SJSA1 (cell line): ENCODE results near the gene OAT. TPM values are rescaled to one million over a fixed set of nuclear protein-coding genes. Genes with fewer than 3 reads are reported as not detected.
A peak's percentile ranks its signal among the peaks of the same experiment; 100 is the strongest.

Experiments used
- DNase-seq, 2 experiments: peaks; one replicate each; pipeline ENCODE4 v3.0.0-alpha.2; 2015 to 2020; ENCODE audit warnings: low spot score in 2 of 2, low read depth in 1 of 2
- H3K27ac ChIP-seq: fragments of 250-450 bp; sonication (Bioruptor Pico); 2 replicates; pipeline ENCODE4 v1.5.1; 2020; ENCODE audit warnings: mild to moderate bottlenecking, moderate library complexity
- H3K27me3 ChIP-seq: fragments of 250-450 bp; sonication (Bioruptor Pico); replicated peaks from 2 replicates; pipeline ENCODE4 v1.5.1; 2020; ENCODE audit warnings: mild to moderate bottlenecking, moderate library complexity
- H3K36me3 ChIP-seq: fragments of 250-450 bp; sonication (Bioruptor Pico); 2 replicates; pipeline ENCODE4 v1.5.1; 2020; ENCODE audit warnings: mild to moderate bottlenecking
- H3K4me1 ChIP-seq: fragments of 250-450 bp; sonication (Bioruptor Pico); replicated peaks from 2 replicates; pipeline ENCODE4 v1.6.1; 2021; ENCODE audit warnings: mild to moderate bottlenecking
- H3K4me3 ChIP-seq: fragments of 250-450 bp; sonication (Bioruptor Pico); 2 replicates; pipeline ENCODE4 v1.5.1; 2020; ENCODE audit warnings: mild to moderate bottlenecking
- H3K9me3 ChIP-seq: fragments of 250-450 bp; sonication (Bioruptor Pico); replicated peaks from 2 replicates; pipeline ENCODE4 v1.5.1; 2020; ENCODE audit warnings: mild to moderate bottlenecking
- total RNA-seq: library from RNA; depleted of rRNA; stranded (reverse); fragments of >200 nt; shearing (Covaris generic); gene quantifications from 2 replicates; pipeline ENCODE4 v1.2.3, GENCODE V29; 2014; rRNA removed

Gene OAT
- total RNA-seq: 112 and 119 TPM in 2 replicates

DNA sequence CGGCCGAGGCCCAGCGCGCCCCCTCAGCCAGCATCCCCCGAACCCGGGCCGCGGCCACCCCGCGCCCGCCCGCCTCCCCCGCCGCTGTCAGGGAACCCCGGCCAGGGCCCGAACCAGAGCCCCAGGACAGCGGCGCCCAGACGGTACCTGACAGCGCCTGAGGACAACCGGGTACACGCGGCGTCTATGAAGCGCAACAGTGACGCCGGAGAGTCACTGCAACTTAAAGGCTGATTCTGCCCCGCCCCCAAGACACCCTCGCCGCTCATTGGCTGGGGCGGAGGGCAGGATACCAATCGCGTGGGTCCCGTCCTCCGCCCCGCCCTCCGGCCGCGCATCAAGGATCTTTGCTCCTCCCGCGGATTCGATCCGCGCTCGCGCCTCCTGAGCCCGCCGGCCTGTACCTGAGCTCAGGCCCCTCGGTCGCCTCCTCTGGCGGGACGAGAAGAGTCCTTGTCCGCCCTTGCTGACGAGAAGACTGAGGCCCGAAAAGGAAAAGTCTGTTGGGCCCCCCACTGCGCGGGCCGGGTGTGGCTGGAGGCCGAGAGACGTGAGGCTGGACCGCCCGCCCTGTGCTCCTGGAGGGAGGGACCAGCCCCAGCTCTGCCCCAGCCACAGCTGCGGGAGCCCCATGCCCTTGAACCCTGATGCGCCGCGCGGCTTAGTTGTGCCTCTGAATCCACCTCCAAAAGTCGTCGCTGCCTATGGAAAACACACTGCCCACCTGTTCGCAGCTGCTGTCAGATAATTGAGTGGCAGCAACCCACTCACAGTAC, at the start of gene OAT:
TSS of gene OAT (minus strand) at position 198 of the 776 bp plus-strand sequence. CDS start 6,752 bp downstream, outside the sequence.
- Histone ChIP-seq H3K27me3 (peaks cover 13% of the 10 kb centered on the region; the same call in 1 of the 2 replicates), H3K36me3 (peaks cover 4% of the 10 kb centered on the region)
- DNase-seq: peak; percentile 93 to 95

DNA sequence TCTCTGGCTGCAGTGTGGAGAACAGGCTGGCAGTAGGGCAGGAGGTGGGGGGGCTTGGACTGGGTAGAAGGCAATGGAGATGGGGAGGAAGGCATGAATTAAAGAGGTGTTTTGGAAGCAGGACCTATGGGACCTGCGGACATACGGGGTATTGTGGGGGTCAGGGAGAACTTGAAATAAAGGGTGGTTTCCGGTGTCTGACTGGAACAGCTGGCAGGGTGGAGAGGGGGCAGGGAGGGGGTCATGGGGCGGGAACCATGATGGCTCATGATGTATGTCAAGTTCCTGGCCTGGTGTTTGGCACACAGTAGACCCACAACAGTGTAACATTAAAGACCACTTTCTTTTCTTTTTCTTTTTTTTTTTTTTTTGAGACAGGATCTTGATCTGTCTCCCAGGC, 48.4 kb upstream of the OAT start:
- no peak for DNase-seq
- H3K9me3 ChIP-seq: no peaks in the 10 kb centered on the region

More for the DNA sequence above, at the start of gene OAT:
- H3K9me3 ChIP-seq: no peaks in the 10 kb centered on the region
- peaks cover 11% of the 10 kb centered on the region for H3K4me1 ChIP-seq
- H3K27ac ChIP-seq: peak within 1 kb of the TSS; percentile 19; the same call in 1 of the 2 replicates
- H3K4me3 ChIP-seq: peak within 1 kb of the TSS; percentile 75

DNA sequence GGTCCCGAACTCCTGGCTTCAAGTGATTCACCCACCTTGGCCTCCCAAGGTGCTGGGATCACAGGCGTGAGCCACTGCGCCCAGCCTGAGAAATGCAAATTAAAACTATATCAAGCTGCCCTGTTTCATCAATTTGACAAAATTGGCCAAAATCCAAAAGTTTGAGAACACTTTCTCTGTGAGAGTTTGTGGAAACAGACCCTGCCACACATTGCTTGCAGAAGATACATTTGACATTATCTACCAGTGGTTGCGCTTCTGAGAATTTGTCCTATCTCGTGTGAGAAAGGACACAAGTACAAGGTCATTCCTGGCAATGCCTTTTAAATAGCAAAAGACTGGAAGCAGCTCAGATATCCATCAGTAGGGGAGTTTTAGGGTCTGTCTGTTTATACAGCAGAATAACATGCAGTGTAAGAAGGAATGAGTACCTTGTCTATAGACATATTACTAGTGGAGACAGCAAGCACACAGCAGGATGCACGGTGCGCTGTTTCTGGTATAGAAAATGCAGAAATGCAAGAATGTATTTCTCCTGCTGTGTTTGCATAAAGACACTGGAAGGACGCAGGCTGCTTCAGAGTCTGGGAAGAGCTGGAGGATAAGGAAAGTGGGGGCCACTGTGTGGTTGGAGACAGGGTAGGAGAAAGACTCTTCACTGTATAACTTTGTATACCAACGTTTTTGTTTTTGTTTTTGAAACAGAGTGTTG, 47.2 kb upstream of the OAT start:
- Histone ChIP-seq H3K27me3 (no peaks in the 10 kb centered on the region), H3K4me1 (peaks cover 7% of the 10 kb centered on the region), H3K36me3 (0 out of 2 replicates have a peak, but pooled peaks cover 3% of the 10 kb centered on the region), H3K9me3 (no peaks in the 10 kb centered on the region), H3K27ac (no peak overlapping the region), H3K4me3 (no peak overlapping the region)
- no peak for DNase-seq

More for the DNA sequence above, 48.4 kb upstream of the OAT start:
- H3K27ac ChIP-seq: no peak overlapping the region
- no peaks in the 10 kb centered on the region for H3K27me3 ChIP-seq
- H3K4me3 ChIP-seq: no peak overlapping the region
- H3K4me1 ChIP-seq: peaks cover 2% of the 10 kb centered on the region; the same call in 1 of the 2 replicates
- no peaks in the 10 kb centered on the region for H3K36me3 ChIP-seq

DNA sequence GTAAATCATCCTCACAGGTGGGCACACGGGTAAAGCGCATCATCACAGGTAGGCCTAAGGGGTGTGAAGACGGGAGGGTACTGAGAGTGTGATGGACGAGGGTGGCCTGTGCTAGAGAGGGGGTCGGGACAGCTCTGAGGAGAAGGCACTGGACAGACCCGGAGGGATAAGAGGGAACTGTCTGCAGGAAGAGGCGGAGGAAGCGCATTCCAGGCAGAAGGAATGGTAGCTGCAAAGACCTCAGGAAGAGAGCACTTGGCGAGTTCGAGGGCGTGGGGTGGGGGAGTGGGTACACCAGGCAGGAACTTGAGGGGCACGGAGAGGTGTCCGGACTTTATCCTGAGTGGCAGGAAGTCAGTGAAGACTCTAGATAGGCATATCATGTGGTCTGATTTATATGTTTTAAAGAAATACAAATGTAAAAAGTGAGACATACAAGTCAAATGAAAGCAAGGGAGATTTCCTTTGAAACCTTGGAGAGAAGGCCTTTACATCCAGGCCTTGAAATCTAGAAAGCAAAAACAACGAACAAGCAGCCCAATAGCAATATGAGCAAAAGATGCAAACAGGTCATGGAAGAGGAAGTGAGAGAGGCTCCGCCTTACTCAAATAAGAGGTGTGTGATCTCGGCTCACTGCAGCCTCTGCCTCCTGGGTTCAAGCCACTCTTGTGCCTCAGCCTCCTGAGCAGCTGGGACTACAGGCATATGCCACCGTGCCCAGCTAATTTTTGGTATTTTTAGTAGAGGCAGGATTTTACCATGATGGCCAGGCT, 46.5 kb upstream of the OAT start:
- Histone ChIP-seq H3K9me3 (no peaks in the 10 kb centered on the region), H3K27ac (no peak overlapping the region), H3K27me3 (no peaks in the 10 kb centered on the region), H3K4me3 (no peak overlapping the region), H3K4me1 (peaks cover 7% of the 10 kb centered on the region), H3K36me3 (0 out of 2 replicates have a peak, but pooled peaks cover 3% of the 10 kb centered on the region)
- no peak for DNase-seq

DNA sequence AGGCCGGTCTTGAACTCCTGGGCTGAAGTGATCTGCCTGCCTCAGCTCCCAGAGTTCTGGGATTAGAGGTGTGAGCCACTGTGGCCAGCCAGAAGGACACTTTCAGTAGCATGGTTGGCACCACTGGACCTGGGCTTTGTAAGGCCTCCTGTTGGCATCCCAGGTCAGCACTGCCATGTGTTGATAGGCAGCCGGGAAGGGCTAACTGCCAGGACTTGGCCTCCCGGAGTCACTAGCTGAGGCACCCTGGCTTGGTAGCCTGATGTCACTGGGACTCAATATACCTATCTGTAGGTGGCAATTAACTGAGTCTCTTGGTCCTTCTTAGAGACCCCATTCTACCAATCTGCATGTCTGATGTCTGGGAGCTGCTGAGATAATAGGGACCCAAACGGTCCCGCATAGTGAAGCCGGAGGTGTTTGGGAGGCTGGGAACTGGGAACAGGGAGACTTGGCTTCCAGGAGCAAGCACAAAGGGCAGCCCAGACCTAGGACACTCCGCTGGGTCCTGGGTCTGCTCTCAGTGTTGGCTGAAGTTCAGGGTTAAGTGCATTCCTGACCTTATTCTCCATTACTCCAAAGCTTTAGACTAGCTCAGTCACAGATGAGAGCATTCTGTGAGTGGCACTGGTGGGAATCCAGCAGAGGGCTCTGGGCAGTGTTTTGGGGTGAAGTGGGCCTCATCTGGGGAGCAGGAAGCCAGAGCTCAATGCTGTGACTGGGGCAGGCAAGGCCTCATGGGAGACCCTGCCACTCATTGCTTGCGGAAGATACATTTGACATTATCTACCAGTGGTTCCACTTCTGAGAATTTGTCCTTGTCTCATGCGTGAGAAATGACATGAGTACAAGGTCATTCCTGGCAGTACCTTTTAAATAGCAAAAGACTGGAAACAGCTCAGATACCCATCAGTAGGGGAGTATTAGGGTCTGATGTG, 45.6 kb upstream of the OAT start:
- Histone ChIP-seq H3K4me1 (peaks cover 7% of the 10 kb centered on the region), H3K27me3 (no peaks in the 10 kb centered on the region), H3K9me3 (no peaks in the 10 kb centered on the region), H3K36me3 (0 out of 2 replicates have a peak, but pooled peaks cover 3% of the 10 kb centered on the region), H3K4me3 (no peak overlapping the region), H3K27ac (no peak overlapping the region)
- DNase-seq: no peak

DNA sequence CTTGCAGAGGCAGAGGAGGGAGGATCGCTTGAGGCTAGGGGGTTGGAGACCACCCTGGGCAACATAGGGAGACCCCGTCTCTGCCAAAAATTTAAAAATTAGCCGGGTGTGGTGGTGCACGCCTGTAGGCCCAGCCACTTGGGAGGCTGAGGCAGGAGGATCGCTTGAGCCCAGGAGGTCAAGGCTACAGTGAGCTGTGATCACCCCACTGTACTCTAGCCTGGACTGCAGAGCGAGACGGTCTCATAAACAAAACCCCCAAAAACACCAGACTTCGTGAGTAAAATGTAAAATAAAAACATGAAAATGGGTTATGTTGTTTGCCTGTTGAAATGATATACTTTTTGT, 43.6 kb upstream of the OAT start:
- H3K9me3 ChIP-seq: no peaks in the 10 kb centered on the region
- peaks cover 7% of the 10 kb centered on the region for H3K4me1 ChIP-seq
- H3K27me3 ChIP-seq: 0 out of 2 replicates have a peak, but pooled peaks cover 3% of the 10 kb centered on the region
- peak overlapping the region; percentile 96 for H3K4me3 ChIP-seq
- DNase-seq: no peak
- H3K27ac ChIP-seq: no peak overlapping the region
- 0 out of 2 replicates have a peak, but pooled peaks cover 3% of the 10 kb centered on the region for H3K36me3 ChIP-seq

DNA sequence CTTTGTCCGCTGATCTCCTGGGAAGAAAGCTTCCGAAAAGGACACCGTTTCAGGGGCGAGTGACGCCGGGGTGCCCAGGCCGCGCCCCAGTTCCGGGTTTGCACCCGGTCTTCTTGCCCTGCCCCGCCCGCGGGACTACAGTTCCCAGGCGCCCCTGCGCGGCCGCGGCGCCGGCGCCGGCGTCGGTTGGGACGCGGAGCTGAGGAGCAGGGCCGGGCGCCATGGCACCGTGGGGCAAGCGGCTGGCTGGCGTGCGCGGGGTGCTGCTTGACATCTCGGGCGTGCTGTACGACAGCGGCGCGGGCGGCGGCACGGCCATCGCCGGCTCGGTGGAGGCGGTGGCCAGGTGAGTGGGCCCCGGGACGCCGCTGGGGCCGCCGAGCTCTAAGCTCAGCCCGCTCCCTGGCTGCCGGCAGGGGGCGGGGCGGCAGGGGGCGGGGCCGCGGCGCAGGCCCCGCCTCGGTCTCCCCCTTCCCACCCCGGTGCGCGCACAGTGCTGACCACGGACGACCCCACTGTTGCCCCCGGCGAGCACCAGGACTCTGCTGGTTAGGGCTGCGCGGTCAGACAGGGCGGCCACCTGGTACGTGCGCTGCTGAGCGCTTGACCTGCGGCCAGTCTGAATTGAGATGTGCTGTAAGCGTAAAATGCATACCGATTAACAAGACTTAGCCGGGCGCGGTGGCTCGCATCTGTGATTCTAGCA, 43.1 kb upstream of the OAT start, which contains the start of gene LHPP:
TSS of gene LHPP (plus strand) at position 182 of the 706 bp plus-strand sequence. CDS start at position 222, 40 bp downstream.
- peaks cover 7% of the 10 kb centered on the region for H3K4me1 ChIP-seq
- peak within 1 kb of the TSS; percentile 65 for H3K27ac ChIP-seq
- no peaks in the 10 kb centered on the region for H3K9me3 ChIP-seq
- peak; percentile 77 to 88 for DNase-seq
- 0 out of 2 replicates have a peak, but pooled peaks cover 4% of the 10 kb centered on the region for H3K27me3 ChIP-seq
- H3K36me3 ChIP-seq: 0 out of 2 replicates have a peak, but pooled peaks cover 3% of the 10 kb centered on the region
- H3K4me3 ChIP-seq: peak within 1 kb of the TSS; percentile 96

DNA sequence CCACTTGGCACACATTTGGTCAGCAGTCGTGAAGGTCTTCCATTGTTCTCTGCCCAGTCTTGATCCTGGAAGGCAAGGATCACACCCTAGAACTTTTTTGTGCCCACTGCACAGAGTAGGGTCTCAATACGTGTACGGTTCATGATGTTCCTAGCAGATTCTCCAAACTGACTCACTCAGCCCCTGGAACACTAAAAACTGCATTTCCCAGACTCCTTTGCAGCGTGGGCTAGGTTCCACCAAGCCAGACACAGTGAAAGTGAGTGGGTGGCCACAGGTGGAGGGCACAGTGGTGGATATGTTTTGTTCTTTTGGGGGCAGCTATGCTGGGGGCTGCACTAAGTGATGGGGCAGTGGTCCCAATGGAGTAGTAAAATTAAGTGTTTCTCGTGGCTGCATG, 41.4 kb upstream of the OAT start:
- 0 out of 2 replicates have a peak, but pooled peaks cover 3% of the 10 kb centered on the region for H3K36me3 ChIP-seq
- H3K27me3 ChIP-seq: peaks cover 19% of the 10 kb centered on the region; the same call in 1 of the 2 replicates
- DNase-seq: no peak
- peaks cover 7% of the 10 kb centered on the region for H3K4me1 ChIP-seq
- H3K4me3 ChIP-seq: no peak overlapping the region
- H3K9me3 ChIP-seq: no peaks in the 10 kb centered on the region
- no peak overlapping the region for H3K27ac ChIP-seq

DNA sequence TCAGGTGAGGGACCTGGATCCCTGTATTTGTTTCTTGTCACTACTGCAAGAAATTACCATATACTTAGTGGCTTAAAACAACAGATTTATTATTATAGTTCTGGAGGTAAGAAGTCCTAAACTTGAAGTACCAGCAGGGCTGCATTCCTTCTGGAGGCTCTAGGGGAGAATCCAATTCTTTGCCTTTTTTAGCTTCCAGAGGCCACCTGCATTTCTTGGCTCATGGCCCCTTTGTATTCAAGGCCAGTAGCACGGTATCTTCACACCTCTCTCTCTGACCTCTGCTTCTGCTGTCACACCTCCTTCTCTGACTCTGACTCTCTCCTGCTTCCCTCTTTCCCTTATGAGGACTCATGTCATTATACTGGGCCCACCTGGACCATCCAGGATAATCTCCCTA, 40.7 kb upstream of the OAT start:
- no peak for DNase-seq

DNA sequence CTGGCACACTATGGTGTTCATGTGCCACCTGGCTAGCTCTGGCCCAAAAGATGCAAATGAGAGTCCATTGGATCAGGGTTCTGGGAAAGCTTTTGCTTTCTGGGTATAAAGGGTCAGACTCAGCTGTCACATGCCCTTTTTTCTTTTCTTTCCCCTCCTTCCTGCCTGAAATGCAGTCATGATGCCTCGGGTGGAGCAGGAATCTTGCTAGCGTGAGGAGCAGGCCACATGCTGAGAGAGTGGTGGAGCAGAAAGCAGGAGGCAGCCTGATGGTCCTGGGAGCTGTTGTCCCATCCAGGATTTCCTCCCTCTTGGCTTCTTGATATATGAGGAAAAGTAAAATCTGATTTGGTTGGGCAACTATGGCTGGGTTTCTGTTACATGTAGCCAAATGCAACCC, 40.2 kb upstream of the OAT start:
- DNase-seq: no peak
- H3K4me3 ChIP-seq: no peak overlapping the region
- H3K36me3 ChIP-seq: 0 out of 2 replicates have a peak, but pooled peaks cover 3% of the 10 kb centered on the region
- no peak overlapping the region for H3K27ac ChIP-seq
- H3K27me3 ChIP-seq: peaks cover 29% of the 10 kb centered on the region
- H3K9me3 ChIP-seq: no peaks in the 10 kb centered on the region
- H3K4me1 ChIP-seq: peaks cover 7% of the 10 kb centered on the region

More for the DNA sequence above, 40.7 kb upstream of the OAT start:
- Histone ChIP-seq H3K9me3 (no peaks in the 10 kb centered on the region), H3K27me3 (peaks cover 24% of the 10 kb centered on the region), H3K4me3 (no peak overlapping the region), H3K27ac (no peak overlapping the region), H3K36me3 (0 out of 2 replicates have a peak, but pooled peaks cover 3% of the 10 kb centered on the region), H3K4me1 (peaks cover 7% of the 10 kb centered on the region)

DNA sequence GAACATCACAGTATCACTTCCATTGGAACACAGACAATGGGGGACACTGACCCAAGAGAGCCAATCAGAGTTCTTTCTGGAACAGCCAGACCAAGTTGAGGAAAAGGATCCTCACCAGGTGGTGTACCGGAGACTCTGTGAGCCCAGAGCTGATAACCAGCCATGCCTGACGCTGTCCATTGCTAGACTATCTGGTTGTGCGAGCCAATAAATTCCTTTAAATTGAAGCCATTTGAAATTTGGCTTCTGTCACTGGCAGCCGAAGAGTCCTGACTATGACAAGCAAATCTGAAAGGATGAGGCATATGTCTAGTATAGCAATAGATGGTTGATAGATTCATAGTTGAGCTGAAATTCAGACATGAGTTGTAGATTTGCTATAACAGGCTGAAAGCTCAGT, 39.8 kb upstream of the OAT start:
- Histone ChIP-seq H3K36me3 (0 out of 2 replicates have a peak, but pooled peaks cover 3% of the 10 kb centered on the region), H3K27ac (no peak overlapping the region), H3K4me1 (peaks cover 7% of the 10 kb centered on the region), H3K27me3 (peaks cover 33% of the 10 kb centered on the region), H3K4me3 (no peak overlapping the region), H3K9me3 (no peaks in the 10 kb centered on the region)
- DNase-seq: no peak

DNA sequence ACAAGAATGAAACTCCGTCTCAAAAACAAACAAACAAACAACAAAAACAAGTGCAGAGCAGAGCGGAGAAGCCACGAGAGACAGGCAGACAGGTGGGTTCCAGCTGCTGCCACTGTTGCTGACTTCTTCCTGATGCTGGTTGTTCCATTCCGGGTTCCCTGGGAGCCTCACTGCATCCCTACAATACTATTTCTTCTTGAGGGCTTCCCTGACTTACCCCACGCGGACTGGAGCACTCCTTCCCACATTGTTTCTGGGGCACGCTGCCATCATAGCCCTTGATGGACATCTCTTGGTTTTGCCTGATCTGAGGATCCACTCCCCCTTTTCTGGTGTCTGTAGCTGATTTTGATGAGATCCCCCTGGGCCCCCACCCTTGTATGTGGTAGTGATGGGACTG, 36.7 kb upstream of the OAT start:
- H3K36me3 ChIP-seq: no peaks in the 10 kb centered on the region
- H3K4me1 ChIP-seq: no peaks in the 10 kb centered on the region
- H3K4me3 ChIP-seq: no peak overlapping the region
- peaks cover 59% of the 10 kb centered on the region for H3K27me3 ChIP-seq
- H3K9me3 ChIP-seq: no peaks in the 10 kb centered on the region
- DNase-seq: no peak
- no peak overlapping the region for H3K27ac ChIP-seq
